HG03039 (cell line): ENCODE data around the gene ADAMTSL1.

Experiments
- ATAC-seq: cut with Tn5 transposase; IDR thresholded peaks from one replicate; pipeline ENCODE4 v1.9.1; 2021; ENCODE audit warnings: mild to moderate bottlenecking, moderate library complexity; ENCODE audit not compliant: unreplicated experiment

The ADAMTSL1 gene, protein sequence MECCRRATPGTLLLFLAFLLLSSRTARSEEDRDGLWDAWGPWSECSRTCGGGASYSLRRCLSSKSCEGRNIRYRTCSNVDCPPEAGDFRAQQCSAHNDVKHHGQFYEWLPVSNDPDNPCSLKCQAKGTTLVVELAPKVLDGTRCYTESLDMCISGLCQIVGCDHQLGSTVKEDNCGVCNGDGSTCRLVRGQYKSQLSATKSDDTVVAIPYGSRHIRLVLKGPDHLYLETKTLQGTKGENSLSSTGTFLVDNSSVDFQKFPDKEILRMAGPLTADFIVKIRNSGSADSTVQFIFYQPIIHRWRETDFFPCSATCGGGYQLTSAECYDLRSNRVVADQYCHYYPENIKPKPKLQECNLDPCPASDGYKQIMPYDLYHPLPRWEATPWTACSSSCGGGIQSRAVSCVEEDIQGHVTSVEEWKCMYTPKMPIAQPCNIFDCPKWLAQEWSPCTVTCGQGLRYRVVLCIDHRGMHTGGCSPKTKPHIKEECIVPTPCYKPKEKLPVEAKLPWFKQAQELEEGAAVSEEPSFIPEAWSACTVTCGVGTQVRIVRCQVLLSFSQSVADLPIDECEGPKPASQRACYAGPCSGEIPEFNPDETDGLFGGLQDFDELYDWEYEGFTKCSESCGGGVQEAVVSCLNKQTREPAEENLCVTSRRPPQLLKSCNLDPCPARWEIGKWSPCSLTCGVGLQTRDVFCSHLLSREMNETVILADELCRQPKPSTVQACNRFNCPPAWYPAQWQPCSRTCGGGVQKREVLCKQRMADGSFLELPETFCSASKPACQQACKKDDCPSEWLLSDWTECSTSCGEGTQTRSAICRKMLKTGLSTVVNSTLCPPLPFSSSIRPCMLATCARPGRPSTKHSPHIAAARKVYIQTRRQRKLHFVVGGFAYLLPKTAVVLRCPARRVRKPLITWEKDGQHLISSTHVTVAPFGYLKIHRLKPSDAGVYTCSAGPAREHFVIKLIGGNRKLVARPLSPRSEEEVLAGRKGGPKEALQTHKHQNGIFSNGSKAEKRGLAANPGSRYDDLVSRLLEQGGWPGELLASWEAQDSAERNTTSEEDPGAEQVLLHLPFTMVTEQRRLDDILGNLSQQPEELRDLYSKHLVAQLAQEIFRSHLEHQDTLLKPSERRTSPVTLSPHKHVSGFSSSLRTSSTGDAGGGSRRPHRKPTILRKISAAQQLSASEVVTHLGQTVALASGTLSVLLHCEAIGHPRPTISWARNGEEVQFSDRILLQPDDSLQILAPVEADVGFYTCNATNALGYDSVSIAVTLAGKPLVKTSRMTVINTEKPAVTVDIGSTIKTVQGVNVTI (N-terminal part only)

DNA sequence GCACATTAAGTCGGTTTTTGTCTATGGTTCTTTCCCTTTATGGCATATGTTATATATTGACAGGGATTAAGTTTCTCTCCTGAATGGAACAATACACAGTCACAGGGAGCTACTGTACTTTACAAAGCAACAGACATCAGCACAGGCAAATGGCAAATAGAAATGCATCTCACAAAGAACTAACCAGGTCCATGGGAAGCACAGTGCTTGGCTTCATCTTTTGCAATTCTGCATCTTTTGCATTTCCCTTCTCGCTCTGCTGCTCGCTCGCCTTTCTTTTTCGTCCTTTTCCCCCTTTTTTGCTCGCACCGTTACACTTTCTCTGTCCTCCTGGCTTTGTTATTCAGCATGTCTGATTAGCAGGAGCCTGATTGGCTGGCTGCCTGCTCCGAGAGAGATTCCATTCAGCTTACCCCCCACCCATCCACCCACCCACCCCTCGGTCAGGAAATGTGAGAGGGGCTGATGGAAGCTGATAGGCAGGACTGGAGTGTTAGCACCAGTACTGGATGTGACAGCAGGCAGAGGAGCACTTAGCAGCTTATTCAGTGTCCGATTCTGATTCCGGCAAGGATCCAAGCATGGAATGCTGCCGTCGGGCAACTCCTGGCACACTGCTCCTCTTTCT, at the start of gene ADAMTSL1:
Gene ADAMTSL1 (plus strand): TSS at position 502 of the 628 bp plus-strand sequence. CDS start 80 bp downstream, at position 582.
- no peak for ATAC-seq

DNA sequence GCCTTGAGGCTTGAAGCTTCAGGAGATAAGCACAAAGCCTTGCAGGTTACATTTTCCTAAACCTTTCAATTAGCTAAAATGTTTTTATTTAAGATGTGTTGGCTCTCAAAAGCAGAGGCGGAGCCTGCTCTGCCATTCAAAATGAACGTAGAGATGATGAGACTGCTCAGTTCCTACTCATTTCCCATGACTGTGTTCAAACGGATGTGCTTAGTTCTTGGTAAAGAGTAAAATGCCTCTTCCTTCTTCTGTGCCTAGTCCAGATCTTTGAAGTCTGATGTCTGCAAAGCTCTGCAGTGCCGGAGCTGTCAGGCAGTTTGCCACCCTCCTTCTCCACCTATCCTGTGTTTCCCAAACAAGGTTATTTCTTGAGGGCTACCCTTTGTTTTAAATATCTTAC, 46.3 kb upstream of the ADAMTSL1 start:
- ATAC-seq = no peak

DNA sequence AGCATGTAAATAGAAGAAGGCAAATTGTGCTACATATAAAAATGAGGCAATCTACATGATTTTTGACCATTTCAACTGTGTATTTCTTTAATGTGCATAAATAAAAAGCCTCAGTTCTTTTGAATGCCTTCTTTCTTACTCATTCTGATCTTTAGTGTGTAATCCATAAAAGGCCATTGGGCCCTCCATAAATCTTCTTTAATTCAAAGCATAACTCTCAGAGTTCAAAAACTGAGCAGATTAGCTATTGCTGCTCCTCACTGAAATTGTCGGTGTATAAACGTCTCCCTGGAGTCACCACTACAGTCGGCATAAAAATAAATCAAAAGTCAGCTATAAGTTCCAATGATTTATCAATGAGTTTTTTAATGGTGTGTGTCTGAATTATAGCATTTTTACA, 45.3 kb upstream of the ADAMTSL1 start:
- ATAC-seq = no peak

DNA sequence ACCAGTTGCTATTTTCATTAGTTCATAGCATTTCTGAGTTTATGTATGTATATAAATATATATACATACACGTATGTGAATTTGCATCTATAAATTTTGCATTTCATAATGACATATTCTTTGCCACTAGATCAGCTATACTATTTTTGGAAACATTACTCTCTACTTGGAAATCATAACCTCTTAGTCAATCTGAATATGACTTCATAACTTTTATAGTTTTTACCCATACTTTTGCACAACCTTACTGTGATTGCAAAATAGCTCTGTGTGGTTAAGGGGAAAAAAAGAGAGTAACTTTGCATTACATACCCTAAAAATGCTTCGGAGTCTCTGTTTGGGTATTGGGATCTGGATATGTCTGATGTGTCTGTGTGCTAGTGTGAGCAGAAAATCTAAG, 44.9 kb upstream of the ADAMTSL1 start:
- ATAC-seq = no peak

DNA sequence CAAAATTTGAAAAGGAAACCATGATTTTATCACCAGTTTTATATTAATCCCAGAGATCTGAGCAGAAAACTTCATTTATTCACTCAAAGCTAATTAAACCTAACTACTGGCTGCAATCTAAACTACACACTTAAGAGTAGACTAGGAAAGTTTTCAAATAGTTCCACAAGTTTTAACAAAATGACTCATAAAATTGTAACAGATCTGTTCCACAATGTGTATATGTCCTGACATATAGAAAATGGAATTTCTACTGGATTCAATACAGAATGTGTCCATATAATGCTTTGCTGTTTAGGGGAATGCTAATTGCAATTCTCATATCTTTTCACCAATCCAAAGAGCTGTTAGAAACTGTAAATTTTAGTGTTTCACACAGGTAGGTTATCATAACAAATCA, 40.3 kb upstream of the ADAMTSL1 start:
- no peak for ATAC-seq

DNA sequence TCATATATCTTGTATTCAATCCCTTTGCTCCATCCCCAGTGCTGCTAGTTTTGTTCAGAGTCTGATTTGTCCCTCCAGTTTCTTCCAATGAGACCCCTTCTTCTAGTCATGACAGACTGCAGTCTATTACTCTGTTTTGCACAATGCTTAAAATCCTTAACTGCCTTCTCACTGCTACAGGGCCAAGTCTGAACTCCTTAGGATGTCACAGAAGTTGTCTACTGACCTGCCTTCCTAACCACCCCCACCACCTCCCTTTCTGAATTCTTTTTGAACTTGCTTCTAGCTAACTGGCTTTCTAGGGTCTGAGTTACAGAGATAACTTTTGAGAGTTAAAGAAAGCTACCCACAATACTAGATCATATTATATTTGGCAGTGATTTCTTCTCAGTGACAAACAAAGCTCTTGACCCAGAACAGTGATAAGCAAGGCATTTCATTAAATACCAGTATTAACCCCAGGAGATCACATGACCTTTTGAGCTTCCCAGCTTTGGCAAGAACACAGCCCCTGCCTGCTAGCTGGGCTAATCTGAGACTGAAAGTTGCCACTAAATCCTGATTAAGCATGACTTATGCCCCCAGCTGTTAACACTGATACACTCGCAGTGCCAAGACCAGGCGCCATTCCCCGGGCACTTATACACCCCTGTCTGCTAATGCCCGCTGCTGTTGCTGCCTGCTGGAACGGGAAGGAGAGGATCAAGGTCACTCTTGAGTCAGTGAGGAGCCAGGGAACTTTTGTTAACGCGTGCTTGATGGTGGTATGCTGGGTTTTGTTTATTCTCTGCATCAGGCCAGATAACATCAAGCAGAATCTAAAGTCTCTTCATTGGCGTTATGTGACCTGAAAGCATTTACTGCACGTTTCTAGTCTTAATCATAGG, 36.4 kb upstream of the ADAMTSL1 start:
- no peak for ATAC-seq

DNA sequence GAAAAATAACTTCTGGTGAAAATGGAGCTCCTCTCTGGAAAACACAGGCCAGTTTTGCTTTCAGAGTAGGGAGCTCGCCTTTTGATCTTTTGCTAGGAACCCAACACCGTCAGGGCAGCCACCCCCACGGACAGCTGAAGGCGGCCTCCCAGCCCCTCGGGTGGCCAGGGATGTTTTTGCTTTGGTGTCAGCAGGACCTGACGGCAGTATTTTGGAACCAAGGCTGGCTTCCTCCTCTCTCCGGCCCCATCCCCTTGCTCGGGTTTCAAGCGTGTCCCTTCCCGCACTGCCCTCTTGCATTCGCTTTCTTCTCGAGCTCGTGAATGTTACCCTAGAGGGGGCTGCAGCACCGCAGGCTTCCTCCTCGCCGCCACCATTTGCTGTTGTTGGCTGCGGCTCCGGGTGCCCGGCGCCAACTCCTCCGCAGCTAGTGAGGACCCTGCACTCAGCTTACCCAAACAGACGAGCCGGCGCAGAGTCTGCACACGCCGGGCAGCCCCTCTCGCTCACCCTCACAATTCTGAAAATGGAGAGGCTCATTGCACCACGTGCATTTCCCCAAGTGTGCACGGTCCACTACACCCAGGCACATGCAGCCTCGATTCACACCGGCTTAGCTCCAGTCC, 35.5 kb upstream of the ADAMTSL1 start:
- ATAC-seq = no peak

DNA sequence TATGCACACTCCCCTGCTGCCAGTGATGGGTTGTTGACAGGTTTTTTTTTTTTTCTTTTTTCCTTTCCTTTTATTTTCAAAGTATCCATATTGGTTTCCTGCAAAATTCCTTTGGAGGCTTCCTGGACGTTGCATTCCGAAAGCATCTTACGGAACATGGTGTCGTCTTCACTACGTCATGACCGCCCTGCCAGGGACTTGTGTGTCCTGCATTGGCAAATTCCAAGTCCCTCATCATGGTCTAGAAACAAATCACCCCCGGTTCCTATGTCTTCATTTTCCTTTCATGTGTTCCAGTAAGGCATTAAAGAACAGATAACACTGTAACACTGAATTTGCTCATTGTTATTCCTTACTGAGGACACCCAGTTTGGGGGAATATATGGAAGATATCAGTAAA, 35.0 kb upstream of the ADAMTSL1 start:
- no peak for ATAC-seq

DNA sequence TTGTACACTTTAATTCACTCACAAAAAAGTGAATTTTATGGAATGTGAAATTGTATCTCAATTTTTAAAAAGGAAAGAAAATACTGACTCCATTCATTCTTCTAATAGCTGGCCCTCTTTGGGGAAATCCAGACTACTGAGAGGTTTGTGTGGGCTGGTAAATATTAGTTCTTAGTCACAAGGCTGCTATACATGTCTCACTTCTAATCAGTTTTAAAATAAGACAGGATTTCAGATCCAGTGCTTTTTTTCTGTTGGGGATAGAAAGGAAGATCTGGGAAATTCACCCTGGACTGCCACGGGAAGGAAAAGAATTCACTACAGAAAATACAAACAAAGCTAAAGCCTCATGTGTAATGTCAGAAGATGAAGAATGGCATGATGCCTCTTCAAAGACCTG, 32.7 kb upstream of the ADAMTSL1 start:
- no peak for ATAC-seq

DNA sequence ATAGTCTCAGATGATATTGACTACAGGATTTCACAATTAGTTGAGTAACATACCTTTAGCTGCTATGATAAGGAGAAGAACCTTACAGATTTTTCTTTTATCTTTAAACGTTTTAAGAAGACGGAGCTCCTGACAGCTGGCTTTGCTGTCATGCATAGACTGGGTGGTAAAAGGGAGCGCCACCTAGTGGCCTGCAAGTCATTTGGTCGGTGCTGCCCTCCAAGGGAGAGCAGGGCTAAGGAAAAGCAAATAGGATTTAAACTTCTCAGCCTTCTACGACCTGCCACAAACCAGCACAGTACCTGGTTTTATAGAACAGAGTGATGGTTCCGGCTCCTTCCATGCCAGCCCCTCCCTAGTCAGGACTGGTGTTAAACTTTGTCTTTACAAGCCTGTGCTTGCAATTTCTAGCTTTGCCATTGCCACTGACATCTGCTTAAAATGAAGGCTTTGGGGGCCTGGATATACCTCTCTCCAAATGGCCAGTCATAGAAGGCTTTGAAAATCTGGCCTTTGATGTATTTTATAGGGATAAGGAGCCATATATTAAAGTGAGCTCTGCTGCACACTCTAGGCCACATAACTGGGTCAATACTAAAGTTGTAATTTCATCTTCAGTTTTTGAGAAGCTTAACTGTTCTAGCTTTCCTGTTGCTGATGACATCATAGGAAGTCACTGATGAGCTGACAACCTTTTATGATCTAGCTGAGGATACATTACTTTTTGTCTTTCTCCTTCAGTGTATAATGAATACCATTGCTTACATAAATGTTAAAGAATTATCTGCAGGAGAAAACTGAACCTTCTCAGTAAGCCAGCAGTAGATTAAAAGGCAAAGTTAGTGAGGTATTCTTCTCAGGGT, 31.1 kb upstream of the ADAMTSL1 start:
- peak; percentile 88 for ATAC-seq

DNA sequence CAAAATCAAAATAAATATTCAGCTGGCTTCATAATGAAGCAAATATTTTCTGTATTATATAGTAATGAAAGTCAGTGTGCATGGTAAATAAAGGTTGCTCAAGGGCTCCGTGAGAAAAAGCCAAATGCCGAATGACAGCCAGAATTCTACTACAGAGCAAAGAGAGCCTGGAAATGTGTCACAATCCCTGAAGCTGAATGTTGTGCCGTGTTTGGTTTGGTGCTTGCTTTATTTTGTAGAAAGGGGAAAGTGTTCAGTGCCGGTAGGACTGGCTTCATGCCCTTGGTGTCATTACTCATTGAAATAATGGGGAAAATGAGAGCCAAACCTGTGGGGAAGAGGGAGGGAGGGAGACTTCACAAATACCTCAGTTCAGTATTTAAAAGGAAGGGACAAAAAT, 26.8 kb upstream of the ADAMTSL1 start:
- ATAC-seq = no peak

DNA sequence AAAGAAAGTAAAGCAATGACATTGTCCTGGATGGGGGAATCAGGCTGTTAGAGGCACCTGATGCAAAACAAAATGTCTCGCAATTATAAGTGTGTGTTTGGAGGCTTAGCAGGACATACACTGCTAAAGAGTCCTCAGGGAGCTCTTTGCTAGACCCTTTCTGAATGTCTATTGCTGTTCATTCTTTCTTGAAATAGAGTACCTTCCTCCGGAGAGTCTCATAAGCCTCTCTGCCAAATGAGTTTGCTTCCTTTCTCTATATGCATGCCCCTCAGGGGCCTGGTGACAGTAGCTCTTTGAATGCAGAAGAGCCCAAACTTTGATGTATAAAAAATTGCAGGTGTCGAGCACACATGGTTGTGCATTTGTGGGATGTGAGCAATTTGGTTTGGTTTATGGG, 26.4 kb upstream of the ADAMTSL1 start:
- no peak for ATAC-seq

DNA sequence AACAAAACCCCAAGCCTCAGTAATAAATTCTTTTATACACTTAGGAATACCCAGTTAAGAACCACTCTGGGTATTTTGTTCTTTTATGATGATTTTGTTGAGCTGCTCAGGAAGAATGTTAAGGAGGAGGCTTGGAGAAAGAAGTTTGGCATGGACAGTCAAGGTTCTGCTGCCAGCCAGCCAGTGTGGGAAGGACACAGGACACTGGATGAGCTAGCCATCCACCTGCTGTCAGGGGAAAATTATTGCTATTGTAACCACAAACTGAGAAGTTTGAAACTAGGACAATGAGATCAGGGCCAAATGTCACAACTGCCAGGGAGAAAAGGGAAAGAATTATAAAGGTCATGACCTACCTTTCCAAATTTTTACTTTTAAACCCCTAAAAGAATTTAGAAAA, 25.9 kb upstream of the ADAMTSL1 start:
- no peak for ATAC-seq

DNA sequence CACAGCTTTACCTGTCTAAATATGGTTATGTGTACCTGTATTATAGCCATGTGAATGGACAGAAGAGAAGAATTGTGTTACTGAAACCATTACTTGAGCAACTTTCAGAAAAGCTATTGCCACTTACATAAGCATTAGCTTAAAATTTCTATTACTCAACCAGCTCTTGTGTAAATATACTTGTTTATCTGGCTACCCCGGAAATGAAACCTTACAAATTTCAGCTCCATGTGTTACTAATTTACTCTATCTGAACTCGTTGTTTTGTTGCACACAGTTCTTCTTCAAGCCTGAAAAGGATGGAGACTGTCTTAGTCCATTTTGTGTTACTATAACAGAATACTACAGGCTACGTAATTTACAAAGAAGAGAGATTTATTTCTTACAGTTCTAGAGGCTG, 22.5 kb upstream of the ADAMTSL1 start:
- no peak for ATAC-seq

DNA sequence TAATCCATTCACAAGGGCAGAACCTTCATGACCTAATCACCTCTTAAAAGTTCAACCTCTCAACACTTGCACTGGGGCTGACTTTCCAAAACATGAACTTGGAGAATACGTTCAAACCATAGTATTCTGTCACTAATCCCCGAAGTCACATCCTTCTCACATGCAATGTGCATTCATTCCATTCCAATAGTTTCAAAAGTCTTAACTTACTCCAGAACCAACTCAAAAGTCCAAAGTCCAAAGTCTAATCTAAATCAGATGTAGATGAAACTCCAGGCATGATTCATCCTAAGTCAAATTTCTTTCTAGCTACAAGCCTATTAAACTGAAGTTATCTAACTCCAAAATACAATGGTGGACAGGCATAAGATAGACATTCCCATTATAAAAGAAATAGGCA, 21.7 kb upstream of the ADAMTSL1 start:
- no peak for ATAC-seq

DNA sequence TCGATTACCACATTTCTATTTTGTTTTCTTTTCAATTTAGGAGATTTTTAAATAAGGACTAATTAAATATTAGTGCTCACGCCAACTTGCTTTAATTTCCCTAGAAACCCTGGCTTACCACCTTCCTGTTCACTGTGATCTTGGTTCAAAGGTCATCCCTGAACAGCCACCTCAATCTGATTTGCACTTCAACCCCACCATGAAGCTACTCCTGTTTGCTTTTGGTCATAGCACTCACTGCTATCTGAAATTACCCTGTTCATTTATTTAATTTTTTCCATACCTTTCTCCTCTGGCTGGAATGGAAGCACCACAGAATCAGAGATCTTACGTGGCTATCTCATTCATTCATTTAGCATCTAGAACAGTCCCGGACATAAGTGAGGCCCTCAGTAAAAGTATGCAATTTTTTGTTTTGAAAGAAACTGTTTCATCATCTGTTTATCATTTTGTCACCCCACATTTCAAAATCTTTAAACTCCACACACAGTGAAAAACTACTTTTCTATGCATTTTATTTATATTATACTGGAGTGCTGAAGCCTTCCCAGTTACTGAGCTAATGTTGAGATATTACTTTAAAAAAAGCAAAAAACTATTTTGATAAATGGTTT, 17.2 kb upstream of the ADAMTSL1 start:
- ATAC-seq = no peak

DNA sequence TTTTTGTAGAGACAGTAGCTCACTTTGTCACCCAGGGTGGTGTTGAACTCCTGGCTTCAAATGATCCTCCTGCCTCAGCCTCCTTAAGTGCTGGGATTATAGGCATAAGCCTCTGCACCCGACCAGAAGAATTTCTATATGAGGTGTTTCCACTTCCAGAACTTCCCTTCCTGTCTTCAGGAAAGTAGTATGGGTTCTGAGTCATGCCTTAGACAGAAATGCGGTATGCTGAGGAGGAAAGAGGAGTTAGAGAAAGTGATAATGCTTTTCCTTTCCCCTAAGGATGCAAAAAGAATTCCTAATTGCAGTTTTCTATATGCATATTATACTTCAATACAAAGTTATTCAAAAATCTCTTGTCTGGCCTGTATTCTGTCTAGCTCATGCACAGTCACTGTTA, 16.4 kb upstream of the ADAMTSL1 start:
- no peak for ATAC-seq
